ENCODE results near the gene SMPD3. TPM values are rescaled to one million over a fixed set of nuclear protein-coding genes. Genes with fewer than 3 reads are reported as not detected.

Gene SMPD3
- total and polyA plus RNA-seq, 2 experiments from 2014 or later = 5.7 to 6.3 TPM

- Histone ChIP-seq H3K27ac (peak overlapping the region; percentile 31), H2AFZ (no peak overlapping the region), H4K20me1 (ENCODE audit: insufficient read depth, poor library complexity, severe bottlenecking) (no peaks in the 10 kb centered on the region), H3K4me1 (ENCODE audit: insufficient read depth) (peaks cover 5% of the 10 kb centered on the region), H3K9me2 (replicated peaks; ENCODE audit: insufficient read depth) (no peaks in the 10 kb centered on the region), H3K9me3 (ENCODE audit: low read depth) (no peaks in the 10 kb centered on the region), H3K79me2 (no peaks in the 10 kb centered on the region), H3K4me2 (no peak overlapping the region), H3K27me3 (no peaks in the 10 kb centered on the region), H3K36me3 (replicated peaks; ENCODE audit: insufficient read depth, low read depth) (no peaks in the 10 kb centered on the region), H3K4me3 (no peak overlapping the region)
- TF ChIP-seq CTCF (IDR thresholded peaks at IDR 0.05; ENCODE audit: poor library complexity) (no peak), EZH2phosphoT487 (IDR thresholded peaks at IDR 0.05; ENCODE audit: low read depth, severe bottlenecking, unreplicated experiment) (no peak), EZH2 (IDR thresholded peaks at IDR 0.05; ENCODE audit: borderline replicate concordance) (no peak)
- WGBS (ENCODE audit: low lambda C conversion rate, missing lambda C conversion rate) = 34% methylated on average over 13 of the region's 13 CpGs
- peak; percentile 87 for DNase-seq (ENCODE audit: low spot score)
Observed at GRCh38 chr16:68490829-68491575, 42.7 kb upstream of the SMPD3 start.

DNA sequence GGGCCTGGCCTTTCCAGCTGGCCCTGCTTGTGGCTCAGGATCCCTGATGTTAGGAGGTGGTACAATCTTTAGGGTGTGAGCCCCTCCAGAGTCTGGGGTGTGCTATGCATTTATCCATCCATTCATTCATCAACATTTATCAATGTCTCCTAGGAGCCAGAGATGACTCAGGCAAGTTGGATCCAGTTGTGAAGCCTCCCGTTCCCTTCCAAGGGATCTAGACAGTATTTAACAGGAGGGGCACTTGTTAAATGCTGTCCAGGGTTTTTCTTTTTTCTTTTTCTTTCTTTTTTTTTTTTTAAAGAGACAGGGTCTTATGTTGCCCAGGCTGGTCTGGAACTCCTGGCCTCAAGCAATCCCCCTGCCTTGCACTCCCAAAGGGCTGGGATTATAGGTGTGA lies 42.0 kb upstream of the SMPD3 start:
- H3K9me2 ChIP-seq (replicated peaks; ENCODE audit: insufficient read depth) = no peaks in the 10 kb centered on the region
- no peak overlapping the region for H2AFZ ChIP-seq
- H3K79me2 ChIP-seq = no peaks in the 10 kb centered on the region
- H3K9me3 ChIP-seq (ENCODE audit: low read depth) = no peaks in the 10 kb centered on the region
- TF ChIP-seq EZH2phosphoT487 (IDR thresholded peaks at IDR 0.05; ENCODE audit: low read depth, severe bottlenecking, unreplicated experiment) (no peak), EZH2 (IDR thresholded peaks at IDR 0.05; ENCODE audit: borderline replicate concordance) (no peak), CTCF (IDR thresholded peaks at IDR 0.05; ENCODE audit: poor library complexity) (no peak)
- no peak overlapping the region for H3K4me2 ChIP-seq
- WGBS (ENCODE audit: low lambda C conversion rate, missing lambda C conversion rate) = 50% methylated on average over 1 of the region's 1 CpG
- H3K36me3 ChIP-seq (replicated peaks; ENCODE audit: insufficient read depth, low read depth) = no peaks in the 10 kb centered on the region
- H4K20me1 ChIP-seq (ENCODE audit: insufficient read depth, poor library complexity, severe bottlenecking) = no peaks in the 10 kb centered on the region
- H3K4me1 ChIP-seq (ENCODE audit: insufficient read depth) = peaks cover 5% of the 10 kb centered on the region
- H3K27me3 ChIP-seq = no peaks in the 10 kb centered on the region
- no peak overlapping the region for H3K4me3 ChIP-seq
- no peak for DNase-seq (ENCODE audit: low spot score)
- peak overlapping the region; percentile 31 for H3K27ac ChIP-seq

- Histone ChIP-seq H3K27ac (no peak overlapping the region), H4K20me1 (ENCODE audit: insufficient read depth, poor library complexity, severe bottlenecking) (no peaks in the 10 kb centered on the region), H3K27me3 (no peaks in the 10 kb centered on the region), H3K79me2 (no peaks in the 10 kb centered on the region), H3K4me3 (no peak overlapping the region), H3K36me3 (replicated peaks; ENCODE audit: insufficient read depth, low read depth) (no peaks in the 10 kb centered on the region), H3K9me2 (replicated peaks; ENCODE audit: insufficient read depth) (no peaks in the 10 kb centered on the region), H2AFZ (no peak overlapping the region), H3K4me2 (no peak overlapping the region), H3K4me1 (ENCODE audit: insufficient read depth) (peaks cover 5% of the 10 kb centered on the region), H3K9me3 (ENCODE audit: low read depth) (no peaks in the 10 kb centered on the region)
- DNase-seq (ENCODE audit: low spot score) = no peak
- TF ChIP-seq EZH2phosphoT487 (IDR thresholded peaks at IDR 0.05; ENCODE audit: low read depth, severe bottlenecking, unreplicated experiment) (no peak), EZH2 (IDR thresholded peaks at IDR 0.05; ENCODE audit: borderline replicate concordance) (no peak), CTCF (IDR thresholded peaks at IDR 0.05; ENCODE audit: poor library complexity) (no peak)
- 86% methylated on average over 2 of the region's 2 CpGs for WGBS (ENCODE audit: low lambda C conversion rate, missing lambda C conversion rate)
Observed at GRCh38 chr16:68488554-68488953, 40.2 kb upstream of the SMPD3 start.
